ENCODE measurements around the gene NAB1. TPM values are rescaled to one million over a fixed set of nuclear protein-coding genes. Genes with fewer than 3 reads are reported as not detected.

NAB1 gene
- polyA plus RNA-seq, 1 donor from 2014 or later = 49.8 TPM

Other genes starting within 250 kb of the NAB1 start
- gene MFSD6, start 240.7 kb upstream of the NAB1 start, polyA plus RNA-seq = 11.8 and 15.8 TPM in 2 replicates
- 1.1 and 2.2 TPM in 2 replicates for gene NEMP2, start 114.4 kb upstream of the NAB1 start, polyA plus RNA-seq
- gene GLS, start 231.7 kb downstream of the NAB1 start, polyA plus RNA-seq = 83.2 and 90.2 TPM in 2 replicates